SH-SY5Y (cell line): ENCODE measurements around the gene COL1A1.

ENCODE experiments used
- GATA2 ChIP-seq: IDR thresholded peaks from 2 replicates; pipeline ENCODE4 v1.6.1; 2011; ENCODE audit warnings: mild to moderate bottlenecking, low read depth, low read length
- GATA3 ChIP-seq: IDR thresholded peaks from 2 replicates; pipeline ENCODE4 v1.6.1; 2011; ENCODE audit warnings: low read depth, mild to moderate bottlenecking, low read length, moderate library complexity

DNA sequence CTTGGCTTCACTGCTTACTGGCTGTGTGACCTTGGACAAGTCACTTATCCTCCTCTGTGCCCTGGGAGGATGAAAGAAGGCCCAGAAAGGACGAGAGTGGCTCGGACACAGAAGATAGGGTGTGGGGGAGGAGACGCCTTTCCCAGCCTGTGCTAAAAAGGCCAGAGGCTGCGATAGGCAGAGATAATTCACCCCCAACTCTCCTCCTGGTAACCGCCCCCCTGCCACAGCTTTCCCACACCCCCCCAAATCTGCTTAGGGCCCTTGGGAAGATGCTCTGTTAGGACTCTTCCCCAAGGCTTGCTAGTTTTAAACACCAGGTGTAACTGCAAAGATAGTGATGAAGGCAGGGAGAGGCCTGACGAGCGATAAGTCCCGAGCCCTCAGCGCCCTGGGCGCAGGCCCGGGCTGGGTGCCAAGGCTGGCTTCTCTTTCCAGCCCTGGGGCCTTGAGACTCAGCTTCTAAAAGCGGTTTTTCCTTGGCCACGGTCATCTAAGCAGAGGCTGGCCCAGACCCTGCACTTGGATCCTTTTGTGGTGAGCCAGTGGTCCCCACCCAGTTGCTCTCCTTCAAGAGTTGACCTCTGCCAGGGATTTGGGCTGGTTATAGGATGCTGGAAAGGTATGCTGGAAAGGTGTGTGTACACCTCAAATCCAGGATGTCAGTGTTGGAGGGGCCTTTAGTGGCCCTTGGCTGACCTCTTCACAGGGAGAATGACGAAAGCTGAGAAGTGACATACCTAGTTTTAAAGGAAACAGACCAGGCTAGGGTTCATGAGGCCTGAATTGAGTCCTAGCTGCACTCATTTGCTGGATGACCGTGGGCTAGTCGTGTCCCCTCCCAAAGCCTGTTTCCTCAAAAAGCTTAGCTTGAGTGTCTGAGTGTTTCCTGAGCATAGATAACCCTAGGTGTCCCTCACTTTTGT is 47.5 kb downstream of the COL1A1 start:
- TF ChIP-seq GATA2 (no peak), GATA3 (no peak)
